GM18520 (cell line): ENCODE data around the gene NAA80.
"Not testable (repeated sequence)": the region's sequence is repeated elsewhere in the genome, so short reads cannot be mapped to it uniquely, and the experiment has no call there.

ENCODE experiments used
- ATAC-seq: cut with Tn5 transposase; IDR thresholded peaks from one replicate; pipeline ENCODE4 v1.9.1; 2021; ENCODE audit not compliant: unreplicated experiment

NAA80 gene

GRCh38 chr3:50271314-50271936 is 27.8 kb downstream of the NAA80 start:
- no peak for ATAC-seq

- no peak for ATAC-seq
Observed at GRCh38 chr3:50270422-50271224, 28.6 kb downstream of the NAA80 start.

- ATAC-seq: no peak
Observed at GRCh38 chr3:50269977-50270413, 29.2 kb downstream of the NAA80 start.

GRCh38 chr3:50269460-50269859 is 29.7 kb downstream of the NAA80 start:
- no peak for ATAC-seq

- ATAC-seq: no peak
Observed at GRCh38 chr3:50268703-50269451, 30.3 kb downstream of the NAA80 start, which contains the start of gene SEMA3B. Gene SEMA3B (plus strand): TSS chr3:50269147. CDS start chr3:50269241, 94 bp downstream.

GRCh38 chr3:50268276-50268675 is 30.9 kb downstream of the NAA80 start:
- ATAC-seq: no peak

GRCh38 chr3:50267280-50267913 is 31.8 kb downstream of the NAA80 start:
- no peak for ATAC-seq

- no peak for ATAC-seq
Observed at GRCh38 chr3:50266836-50267235, 32.4 kb downstream of the NAA80 start.

GRCh38 chr3:50266017-50266416 is 33.2 kb downstream of the NAA80 start:
- ATAC-seq: no peak

- ATAC-seq: no peak
Observed at GRCh38 chr3:50265571-50265970, 33.6 kb downstream of the NAA80 start.

- no peak for ATAC-seq
Observed at GRCh38 chr3:50264964-50265485, 34.2 kb downstream of the NAA80 start.

GRCh38 chr3:50264383-50264963 is 34.7 kb downstream of the NAA80 start:
- no peak for ATAC-seq

- no peak for ATAC-seq
Observed at GRCh38 chr3:50263478-50264382, 35.5 kb downstream of the NAA80 start.

GRCh38 chr3:50262778-50263177 is 36.4 kb downstream of the NAA80 start:
- no peak for ATAC-seq

GRCh38 chr3:50262200-50262599 is 37.0 kb downstream of the NAA80 start:
- ATAC-seq: not testable (repeated sequence)

- ATAC-seq: no peak
Observed at GRCh38 chr3:50261505-50261904, 37.7 kb downstream of the NAA80 start.

- ATAC-seq: no peak
Observed at GRCh38 chr3:50260942-50261441, 38.2 kb downstream of the NAA80 start.

- peak; percentile 82 for ATAC-seq
Observed at GRCh38 chr3:50260027-50260941, 38.9 kb downstream of the NAA80 start.
